Measurements from ENCODE around the gene MAST4.
A peak's percentile ranks its signal among the peaks of the same experiment; 100 is the strongest.

Gene MAST4

GRCh38 chr5:67052034-67052433 is 455.8 kb downstream of the MAST4 start:
- no peak for DNase-seq

GRCh38 chr5:67053229-67053628 is 457.0 kb downstream of the MAST4 start:
- peak in 1 of 3 experiments; percentile 13 for DNase-seq

- DNase-seq = no peak
Measured at GRCh38 chr5:67058998-67059743, 463.0 kb downstream of the MAST4 start.

- DNase-seq = no peak
Measured at GRCh38 chr5:67059744-67060490, 463.7 kb downstream of the MAST4 start.

GRCh38 chr5:67061511-67061910 is 465.3 kb downstream of the MAST4 start:
- no peak for DNase-seq

- DNase-seq = no peak
Measured at GRCh38 chr5:67063055-67063454, 466.9 kb downstream of the MAST4 start.

- DNase-seq = no peak
Measured at GRCh38 chr5:67063791-67064190, 467.6 kb downstream of the MAST4 start.

GRCh38 chr5:67065237-67065636 is 469.0 kb downstream of the MAST4 start:
- DNase-seq = peak; percentile 27 to 65 (median 62)

GRCh38 chr5:67065696-67066095 is 469.5 kb downstream of the MAST4 start:
- peak in 1 of 3 experiments; percentile 32 for DNase-seq

GRCh38 chr5:67066815-67067214 is 470.6 kb downstream of the MAST4 start:
- DNase-seq = no peak

- no peak for DNase-seq
Measured at GRCh38 chr5:67073045-67073680, 477.0 kb downstream of the MAST4 start.

- peak in 1 of 3 experiments; percentile 30 for DNase-seq
Measured at GRCh38 chr5:67077296-67077695, 481.1 kb downstream of the MAST4 start.

- no peak for DNase-seq
Measured at GRCh38 chr5:67081261-67081660, 485.1 kb downstream of the MAST4 start.

GRCh38 chr5:67082941-67083340 is 486.7 kb downstream of the MAST4 start:
- no peak for DNase-seq

- peak; percentile 57 to 89 (median 70) for DNase-seq
Measured at GRCh38 chr5:67085616-67086015, 489.4 kb downstream of the MAST4 start.

GRCh38 chr5:67089200-67089725 is 493.1 kb downstream of the MAST4 start:
- peak in 2 of 3 experiments; percentile 23 to 44 for DNase-seq

GRCh38 chr5:67090040-67090439 is 493.8 kb downstream of the MAST4 start:
- DNase-seq = no peak

GRCh38 chr5:67090593-67090992 is 494.4 kb downstream of the MAST4 start:
- no peak for DNase-seq

GRCh38 chr5:67092535-67092934 is 496.3 kb downstream of the MAST4 start:
- DNase-seq = peak in 1 of 3 experiments; percentile 17

- peak in 1 of 3 experiments; percentile 17 for DNase-seq
Measured at GRCh38 chr5:67093279-67093678, 497.1 kb downstream of the MAST4 start.

- peak in 1 of 3 experiments; percentile 43 for DNase-seq
Measured at GRCh38 chr5:67094476-67095300, 498.5 kb downstream of the MAST4 start.
